Gastrocnemius medialis (tissue), 4 donors: ENCODE data around the gene E2F8.

Source experiments
- POLR2A ChIP-seq, 2 donors: fragments of 450-650 bp; IDR thresholded peaks; one replicate each; pipeline ENCODE4 v1.6.1; 2017; ENCODE audit warnings: antibody characterized with exemption in 2 of 2, mild to moderate bottlenecking in 2 of 2, moderate library complexity in 2 of 2
- TF ChIP-seq, protein P1 (sequence below), 5 experiments: fragments of 450-650 bp in 3 of 5; fragments of 200-600 bp in 2 of 5; sonication (generic) in 2 of 5; IDR thresholded peaks in 4 of 5; conservative IDR thresholded peaks in 1 of 5; 1 replicate in 4 of 5; 2 replicates in 1 of 5; pipeline ENCODE4 v1.5.1; 2016 to 2019; ENCODE audit warnings: antibody characterized with exemption in 5 of 5, mild to moderate bottlenecking in 3 of 5, moderate library complexity in 3 of 5

DNA sequence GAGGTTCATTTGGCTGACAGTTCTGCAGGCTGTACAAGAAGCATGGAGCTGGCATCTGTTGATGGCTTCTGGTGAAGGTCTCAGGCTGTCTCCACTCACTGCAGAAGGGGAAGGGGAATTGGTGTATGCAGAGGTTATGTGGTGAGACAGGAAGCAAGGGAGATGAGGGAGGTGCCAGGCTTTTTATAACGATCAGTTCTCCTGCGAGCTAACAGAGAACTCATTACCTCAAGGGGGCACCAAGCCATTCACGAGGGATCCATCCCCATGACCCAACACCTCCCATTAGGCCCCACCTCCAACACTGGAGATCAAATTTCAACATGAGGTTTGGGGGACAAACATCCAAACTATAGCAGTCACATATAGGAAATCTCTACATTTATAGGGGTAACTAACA, 38.7 kb upstream of the E2F8 start:
- TF ChIP-seq, protein P1, sequence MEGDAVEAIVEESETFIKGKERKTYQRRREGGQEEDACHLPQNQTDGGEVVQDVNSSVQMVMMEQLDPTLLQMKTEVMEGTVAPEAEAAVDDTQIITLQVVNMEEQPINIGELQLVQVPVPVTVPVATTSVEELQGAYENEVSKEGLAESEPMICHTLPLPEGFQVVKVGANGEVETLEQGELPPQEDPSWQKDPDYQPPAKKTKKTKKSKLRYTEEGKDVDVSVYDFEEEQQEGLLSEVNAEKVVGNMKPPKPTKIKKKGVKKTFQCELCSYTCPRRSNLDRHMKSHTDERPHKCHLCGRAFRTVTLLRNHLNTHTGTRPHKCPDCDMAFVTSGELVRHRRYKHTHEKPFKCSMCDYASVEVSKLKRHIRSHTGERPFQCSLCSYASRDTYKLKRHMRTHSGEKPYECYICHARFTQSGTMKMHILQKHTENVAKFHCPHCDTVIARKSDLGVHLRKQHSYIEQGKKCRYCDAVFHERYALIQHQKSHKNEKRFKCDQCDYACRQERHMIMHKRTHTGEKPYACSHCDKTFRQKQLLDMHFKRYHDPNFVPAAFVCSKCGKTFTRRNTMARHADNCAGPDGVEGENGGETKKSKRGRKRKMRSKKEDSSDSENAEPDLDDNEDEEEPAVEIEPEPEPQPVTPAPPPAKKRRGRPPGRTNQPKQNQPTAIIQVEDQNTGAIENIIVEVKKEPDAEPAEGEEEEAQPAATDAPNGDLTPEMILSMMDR (IDR thresholded peaks at IDR 0.05 in 4 of 5, conservative IDR thresholded peaks at IDR 0.05 in 1 of 5), result no peak
- TF ChIP-seq POLR2A (IDR thresholded peaks at IDR 0.05), result no peak
